Aortic smooth muscle cell (primary cell): ENCODE data around the gene PTGER4. TPM values are rescaled to one million over a fixed set of nuclear protein-coding genes. Genes with fewer than 3 reads are reported as not detected.

Source experiments
- total RNA-seq: library from RNA; depleted of rRNA; stranded (reverse); fragments of >200 nt; gene quantifications from 2 replicates; pipeline ENCODE4 v1.2.3, GENCODE V29; 2014

PTGER4 gene
- 20.6 and 66.8 TPM in 2 replicates for total RNA-seq

DNA sequence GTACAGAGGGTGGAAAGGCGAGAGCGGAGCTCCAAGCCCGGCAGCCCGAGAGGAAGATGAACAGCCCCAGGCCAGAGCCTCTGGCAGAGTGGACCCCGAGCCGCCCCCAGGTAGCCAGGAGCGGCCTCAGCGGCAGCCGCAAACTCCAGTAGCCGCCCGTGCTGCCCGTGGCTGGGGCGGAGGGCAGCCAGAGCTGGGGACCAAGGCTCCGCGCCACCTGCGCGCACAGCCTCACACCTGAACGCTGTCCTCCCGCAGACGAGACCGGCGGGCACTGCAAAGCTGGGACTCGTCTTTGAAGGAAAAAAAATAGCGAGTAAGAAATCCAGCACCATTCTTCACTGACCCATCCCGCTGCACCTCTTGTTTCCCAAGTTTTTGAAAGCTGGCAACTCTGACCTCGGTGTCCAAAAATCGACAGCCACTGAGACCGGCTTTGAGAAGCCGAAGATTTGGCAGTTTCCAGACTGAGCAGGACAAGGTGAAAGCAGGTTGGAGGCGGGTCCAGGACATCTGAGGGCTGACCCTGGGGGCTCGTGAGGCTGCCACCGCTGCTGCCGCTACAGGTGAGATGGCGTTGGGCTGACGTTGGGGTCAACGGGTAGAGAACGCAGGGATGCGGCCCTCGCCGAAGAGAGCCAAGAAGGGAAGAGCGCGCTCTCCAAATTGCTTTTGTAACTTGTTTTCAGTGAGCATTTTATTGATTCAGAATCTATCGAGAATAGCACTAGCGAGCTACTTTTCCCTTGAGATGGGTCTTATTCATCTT lies at the start of gene PTGER4:
Gene PTGER4, plus strand, starts transcription at position 3 of the 769 bp plus-strand sequence. CDS start 1,079 bp downstream, outside the sequence.

Other genes starting within 250 kb of the PTGER4 start
- gene TTC33, start 76.0 kb downstream of the PTGER4 start, total RNA-seq, result 15.7 and 18.5 TPM in 2 replicates
- 164 and 166 TPM in 2 replicates for gene PRKAA1, start 118.5 kb downstream of the PTGER4 start, total RNA-seq
- gene RPL37, start 155.3 kb downstream of the PTGER4 start, total RNA-seq, result 2,631 and 3,022 TPM in 2 replicates
- 20.1 and 20.9 TPM in 2 replicates for gene CARD6, start 161.5 kb downstream of the PTGER4 start, total RNA-seq
- 2.4 and 15.2 TPM in 2 replicates for gene C7, start 229.6 kb downstream of the PTGER4 start, total RNA-seq